Posterior vena cava (tissue), 2 donors: ENCODE results near the gene ARHGAP9. TPM values are rescaled to one million over a fixed set of nuclear protein-coding genes. Genes with fewer than 3 reads are reported as not detected.
"Not testable (repeated sequence)": the region's sequence is repeated elsewhere in the genome, so short reads cannot be mapped to it uniquely, and the experiment has no call there.

Experiments used
- DNase-seq: peaks from one replicate; pipeline ENCODE4 v3.0.0-alpha.2; 2020; ENCODE audit warnings: low spot score
- intact Hi-C, 2 donors: fragments of 100-400 bp; cut with DNase I; formaldehyde crosslinking; loops; one replicate each; pipeline versions ENCODE4 v1.14.1 to v1.14.2; 2022 to 2023
- microRNA-seq, 2 donors: library from miRNA; unstranded; fragments of <30 nt; microRNA quantifications; one replicate each; pipeline ENCODE4 v1.2.0, GENCODE V29; 2020 to 2021; ENCODE audit warnings: borderline microRNAs expressed in 2 of 2
- total RNA-seq, 2 donors: library from RNA; stranded (reverse); fragmentation: NEBNext Ultra II Directional; extraction: Animal tissue kit (Norgen Biotek cat#: 25700); gene quantifications; one replicate each; pipeline ENCODE4 v1.2.1, GENCODE V29; 2021
- donor health status: DM: yes; HTN: yes; CAD: no.
- donor health status: DM: yes; HTN: yes; CAD: no.

The ARHGAP9 gene
- total RNA-seq, 2 donors from 2014 or later, result 12.7 to 20.7 TPM

DNA sequence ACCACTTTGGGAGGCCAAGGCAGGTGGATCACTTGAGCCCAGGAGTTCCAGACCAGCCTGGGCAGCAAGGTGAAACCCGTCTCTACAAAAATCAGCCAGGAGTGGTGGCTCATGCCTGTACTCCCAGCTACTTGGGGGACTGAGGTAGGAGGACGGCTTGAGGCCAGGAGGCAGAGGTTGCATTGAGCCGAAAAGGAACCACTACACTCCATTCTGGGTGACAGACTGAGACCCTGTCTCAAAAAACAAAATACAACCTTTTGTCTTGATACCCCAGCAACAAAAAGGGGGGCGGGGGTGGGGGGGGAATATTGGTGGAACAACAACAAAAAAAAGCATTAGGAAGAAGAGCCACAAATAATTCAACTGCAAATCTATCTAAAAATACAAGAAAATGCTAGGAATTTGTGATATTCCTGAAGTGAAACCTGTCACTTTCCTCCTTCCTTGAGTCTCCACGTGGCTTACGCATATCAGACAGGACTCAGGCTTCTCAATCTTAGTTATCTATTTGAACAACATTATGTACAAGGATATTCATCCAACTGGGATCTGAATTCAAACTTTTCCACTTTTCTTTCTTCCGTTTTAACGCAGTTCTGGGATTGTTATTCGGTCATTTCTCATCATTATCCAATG, 50.1 kb downstream of the ARHGAP9 start:
- DNase-seq, result no peak
- intact Hi-C loops, result no loop called here

GRCh38 chr12:57428965-57429364, 50.7 kb downstream of the ARHGAP9 start:
- no peak for DNase-seq
- intact Hi-C loops, result no loop called here

GRCh38 chr12:57426948-57427347, 52.7 kb downstream of the ARHGAP9 start:
- intact Hi-C loops, DNase-seq: not testable (repeated sequence)

Small RNA genes within 50 kb of the gene (microRNA-seq; reads per million reads assigned to microRNA genes)
- gene MIR616 (0.32 to 0.78 reads per million in 2 donors), gene MIR6758 (0 to 1.3 reads per million in 2 donors)

Other genes with a start within 250 kb of the ARHGAP9 start
- 1 to 10 TPM; 1.2 to 2.8 TPM for gene STAC3, start 228.7 kb downstream of the ARHGAP9 start, total RNA-seq
- gene R3HDM2, start 48.8 kb downstream of the ARHGAP9 start, total RNA-seq, result 10 to 100 TPM; 49.7 to 51.8 TPM
- gene INHBC, start 45.1 kb downstream of the ARHGAP9 start, total RNA-seq, result not detected
- gene INHBE, start 24.6 kb downstream of the ARHGAP9 start, total RNA-seq, result not detected
- 1 to 10 TPM in 1 of 2 donors, under 1 TPM in 1; 0.90 to 3.2 TPM for gene GLI1, start 20.1 kb downstream of the ARHGAP9 start, total RNA-seq
- 100 to 1,000 TPM; 135 to 142 TPM for gene MARS1, start 8.2 kb upstream of the ARHGAP9 start, total RNA-seq
- gene DDIT3, start 40.6 kb upstream of the ARHGAP9 start, total RNA-seq, result 10 to 100 TPM; 34.0 to 43.8 TPM
- gene MBD6, start 43.0 kb upstream of the ARHGAP9 start, total RNA-seq, result 10 to 100 TPM; 46.5 to 49.1 TPM
- gene DCTN2, start 67.3 kb upstream of the ARHGAP9 start, total RNA-seq, result 100 to 1,000 TPM in 1 of 2 donors, 10 to 100 TPM in 1; 90.6 to 104 TPM
- under 1 TPM; 0.10 to 0.14 TPM for gene KIF5A, start 70.2 kb upstream of the ARHGAP9 start, total RNA-seq
- 10 to 100 TPM; 26.0 to 27.4 TPM for gene PIP4K2C, start 111.3 kb upstream of the ARHGAP9 start, total RNA-seq
- gene DTX3, start 125.0 kb upstream of the ARHGAP9 start, total RNA-seq, result 10 to 100 TPM; 32.4 to 35.6 TPM
- 10 to 100 TPM; 78.8 to 82.8 TPM for gene ARHGEF25, start 131.6 kb upstream of the ARHGAP9 start, total RNA-seq
- gene B4GALNT1, start 153.3 kb upstream of the ARHGAP9 start, total RNA-seq, result 1 to 10 TPM; 4.3 to 6.0 TPM
- 100 to 1,000 TPM; 186 to 279 TPM for gene OS9, start 214.3 kb upstream of the ARHGAP9 start, total RNA-seq